ENCODE data around the gene TAPBPL.

TAPBPL gene

DNA sequence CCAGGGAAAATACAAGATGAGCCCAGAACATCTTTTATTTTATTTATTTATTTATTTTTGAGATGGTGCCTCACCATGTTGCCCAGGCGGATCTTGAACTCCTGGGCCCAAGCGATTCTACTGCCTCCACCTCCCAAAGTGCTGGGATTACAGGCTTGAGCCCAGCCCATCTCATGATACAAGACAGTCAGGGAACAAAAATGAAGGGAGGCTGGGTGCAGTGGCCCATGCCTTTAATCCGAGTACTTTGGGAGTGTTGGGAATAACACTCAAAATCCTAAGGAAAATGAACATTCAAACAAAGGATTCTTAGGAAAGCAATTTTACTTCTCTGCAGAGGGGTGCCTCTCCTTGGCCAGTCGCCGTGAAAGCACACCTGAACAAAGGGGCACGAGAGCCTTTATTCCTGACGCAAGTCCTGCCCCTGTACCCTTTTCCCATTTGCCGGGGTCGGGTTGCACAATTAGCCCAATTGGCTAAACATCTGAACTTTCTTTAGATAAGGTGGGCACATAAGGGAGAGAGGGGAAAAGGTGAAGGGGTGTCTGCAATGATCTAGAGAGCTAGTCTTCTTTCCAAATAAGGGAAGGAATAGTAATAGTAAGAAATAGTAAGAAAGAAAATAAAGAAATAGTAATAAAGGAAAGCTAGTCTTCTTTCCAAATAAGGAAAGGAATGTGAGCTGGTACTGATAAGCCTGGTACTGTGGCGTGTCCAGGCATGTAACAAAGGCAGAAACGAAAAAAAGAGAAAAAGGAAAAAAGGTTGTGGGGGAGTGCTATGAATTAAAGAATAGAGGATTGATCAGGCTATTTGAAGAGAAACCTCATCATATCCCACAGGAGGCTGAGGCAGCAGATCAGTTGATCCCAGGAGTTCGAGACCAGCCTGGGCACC lies 55.5 kb downstream of the TAPBPL start:
- no peak overlapping the region for H2AFZ ChIP-seq (ENCODE audit: low read depth)

DNA sequence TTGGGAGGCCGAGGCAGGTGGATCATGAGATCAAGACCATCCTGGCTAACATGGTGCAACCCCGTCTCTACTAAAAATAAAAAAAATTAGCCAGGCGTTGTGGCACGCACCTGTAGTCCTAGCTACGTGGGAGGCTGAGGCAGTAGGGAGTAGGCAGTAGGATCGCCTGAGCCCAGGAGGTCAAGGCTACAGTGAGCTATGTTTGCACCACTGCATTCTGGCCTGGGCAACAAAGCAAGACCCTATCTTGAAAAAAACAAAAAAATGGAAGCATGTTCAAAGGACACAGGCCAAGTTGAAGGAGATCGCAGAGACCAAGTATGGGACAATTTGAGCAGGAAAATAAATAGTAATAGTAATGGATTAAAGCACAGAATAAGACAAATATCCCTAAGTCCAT lies 56.2 kb downstream of the TAPBPL start:
- no peak overlapping the region for H2AFZ ChIP-seq (ENCODE audit: low read depth)
- H3K79me2 ChIP-seq (ENCODE audit: insufficient read depth, low read depth) = peaks cover 31% of the 10 kb centered on the region
- TF ChIP-seq, protein P1, sequence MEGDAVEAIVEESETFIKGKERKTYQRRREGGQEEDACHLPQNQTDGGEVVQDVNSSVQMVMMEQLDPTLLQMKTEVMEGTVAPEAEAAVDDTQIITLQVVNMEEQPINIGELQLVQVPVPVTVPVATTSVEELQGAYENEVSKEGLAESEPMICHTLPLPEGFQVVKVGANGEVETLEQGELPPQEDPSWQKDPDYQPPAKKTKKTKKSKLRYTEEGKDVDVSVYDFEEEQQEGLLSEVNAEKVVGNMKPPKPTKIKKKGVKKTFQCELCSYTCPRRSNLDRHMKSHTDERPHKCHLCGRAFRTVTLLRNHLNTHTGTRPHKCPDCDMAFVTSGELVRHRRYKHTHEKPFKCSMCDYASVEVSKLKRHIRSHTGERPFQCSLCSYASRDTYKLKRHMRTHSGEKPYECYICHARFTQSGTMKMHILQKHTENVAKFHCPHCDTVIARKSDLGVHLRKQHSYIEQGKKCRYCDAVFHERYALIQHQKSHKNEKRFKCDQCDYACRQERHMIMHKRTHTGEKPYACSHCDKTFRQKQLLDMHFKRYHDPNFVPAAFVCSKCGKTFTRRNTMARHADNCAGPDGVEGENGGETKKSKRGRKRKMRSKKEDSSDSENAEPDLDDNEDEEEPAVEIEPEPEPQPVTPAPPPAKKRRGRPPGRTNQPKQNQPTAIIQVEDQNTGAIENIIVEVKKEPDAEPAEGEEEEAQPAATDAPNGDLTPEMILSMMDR (conservative IDR thresholded peaks at IDR 0.05; ENCODE audit: low read depth, low read length) = no peak
- no peak overlapping the region for H3K4me3 ChIP-seq (IDR thresholded peaks at IDR 0.05; ENCODE audit: insufficient read depth, low read depth, low read length)
- H3K9ac ChIP-seq = no peak overlapping the region
- peaks cover 9% of the 10 kb centered on the region for H3K4me1 ChIP-seq (ENCODE audit: low read depth, poor library complexity, severe bottlenecking)
- H3K4me2 ChIP-seq = no peak overlapping the region
- no peaks in the 10 kb centered on the region for H3K36me3 ChIP-seq (ENCODE audit: insufficient read depth)
- H3K27ac ChIP-seq = no peak overlapping the region
- H3K27me3 ChIP-seq (ENCODE audit: insufficient read depth, low read depth) = no peaks in the 10 kb centered on the region
- no peaks in the 10 kb centered on the region for H4K20me1 ChIP-seq (ENCODE audit: insufficient read depth)

More for the DNA sequence above, 55.5 kb downstream of the TAPBPL start:
- H3K9ac ChIP-seq = no peak overlapping the region
- TF ChIP-seq, protein P1 (conservative IDR thresholded peaks at IDR 0.05; ENCODE audit: low read depth, low read length) = no peak
- no peak overlapping the region for H3K4me3 ChIP-seq (IDR thresholded peaks at IDR 0.05; ENCODE audit: insufficient read depth, low read depth, low read length)
- peaks cover 9% of the 10 kb centered on the region for H3K4me1 ChIP-seq (ENCODE audit: low read depth, poor library complexity, severe bottlenecking)
- no peak overlapping the region for H3K4me2 ChIP-seq
- H4K20me1 ChIP-seq (ENCODE audit: insufficient read depth) = no peaks in the 10 kb centered on the region
- H3K27ac ChIP-seq = no peak overlapping the region
- peaks cover 34% of the 10 kb centered on the region for H3K79me2 ChIP-seq (ENCODE audit: insufficient read depth, low read depth)
- H3K36me3 ChIP-seq (ENCODE audit: insufficient read depth) = no peaks in the 10 kb centered on the region
- H3K27me3 ChIP-seq (ENCODE audit: insufficient read depth, low read depth) = no peaks in the 10 kb centered on the region

All from KMS-11 (cell line).